ENCODE results near the gene ABO.
"Not testable (repeated sequence)": the region's sequence is repeated elsewhere in the genome, so short reads cannot be mapped to it uniquely, and the experiment has no call there.

ABO gene

GRCh38 chr9:133223159-133223756 is 51.7 kb downstream of the ABO start:
- not testable (repeated sequence) for DNase-seq

GRCh38 chr9:133221994-133222393 is 53.0 kb downstream of the ABO start:
- DNase-seq, result not testable (repeated sequence)

- no peak for DNase-seq
Observed at GRCh38 chr9:133221177-133221809, 53.7 kb downstream of the ABO start.

GRCh38 chr9:133218049-133218975 is 56.7 kb downstream of the ABO start:
- DNase-seq, result not testable (repeated sequence)

- not testable (repeated sequence) for DNase-seq
Observed at GRCh38 chr9:133217333-133217988, 57.5 kb downstream of the ABO start.

- not testable (repeated sequence) for DNase-seq
Observed at GRCh38 chr9:133214276-133214675, 60.7 kb downstream of the ABO start.

- DNase-seq, result no peak
Observed at GRCh38 chr9:133210609-133211008, 64.4 kb downstream of the ABO start.

GRCh38 chr9:133210202-133210532 is 64.8 kb downstream of the ABO start:
- no peak for DNase-seq

- DNase-seq, result not testable (repeated sequence)
Observed at GRCh38 chr9:133209327-133210201, 65.4 kb downstream of the ABO start.

GRCh38 chr9:133208880-133209300 is 66.1 kb downstream of the ABO start, which contains the start of gene OBP2B:
OBP2B (minus strand) TSS chr9:133209250; CDS start chr9:133209199, 51 bp downstream.
- not testable (repeated sequence) for DNase-seq

- DNase-seq, result not testable (repeated sequence)
Observed at GRCh38 chr9:133208171-133208879, 66.7 kb downstream of the ABO start.

GRCh38 chr9:133207540-133208170 is 67.3 kb downstream of the ABO start:
- DNase-seq, result no peak

GRCh38 chr9:133207021-133207531 is 67.9 kb downstream of the ABO start:
- DNase-seq, result no peak

- no peak for DNase-seq
Observed at GRCh38 chr9:133205996-133206931, 68.7 kb downstream of the ABO start.

GRCh38 chr9:133205481-133205887 is 69.5 kb downstream of the ABO start:
- not testable (repeated sequence) for DNase-seq

Data from retina (tissue), 1 donor.